22Rv1 (cell line): ENCODE data around the gene GREB1.

Experiments used
- ZFX ChIP-seq: fragments of 450-650 bp; IDR thresholded peaks from 2 replicates; pipeline ENCODE4 v1.6.1; 2017; ENCODE audit warnings: antibody characterized with exemption, borderline replicate concordance
- TF ChIP-seq, protein P1 (sequence below): fragments of 450-650 bp; IDR thresholded peaks from 2 replicates; pipeline ENCODE4 v1.5.1; 2017; ENCODE audit warnings: mild to moderate bottlenecking

GRCh38 chr2:11564816-11565567, 31.1 kb downstream of the GREB1 start:
- TF ChIP-seq, protein P1, sequence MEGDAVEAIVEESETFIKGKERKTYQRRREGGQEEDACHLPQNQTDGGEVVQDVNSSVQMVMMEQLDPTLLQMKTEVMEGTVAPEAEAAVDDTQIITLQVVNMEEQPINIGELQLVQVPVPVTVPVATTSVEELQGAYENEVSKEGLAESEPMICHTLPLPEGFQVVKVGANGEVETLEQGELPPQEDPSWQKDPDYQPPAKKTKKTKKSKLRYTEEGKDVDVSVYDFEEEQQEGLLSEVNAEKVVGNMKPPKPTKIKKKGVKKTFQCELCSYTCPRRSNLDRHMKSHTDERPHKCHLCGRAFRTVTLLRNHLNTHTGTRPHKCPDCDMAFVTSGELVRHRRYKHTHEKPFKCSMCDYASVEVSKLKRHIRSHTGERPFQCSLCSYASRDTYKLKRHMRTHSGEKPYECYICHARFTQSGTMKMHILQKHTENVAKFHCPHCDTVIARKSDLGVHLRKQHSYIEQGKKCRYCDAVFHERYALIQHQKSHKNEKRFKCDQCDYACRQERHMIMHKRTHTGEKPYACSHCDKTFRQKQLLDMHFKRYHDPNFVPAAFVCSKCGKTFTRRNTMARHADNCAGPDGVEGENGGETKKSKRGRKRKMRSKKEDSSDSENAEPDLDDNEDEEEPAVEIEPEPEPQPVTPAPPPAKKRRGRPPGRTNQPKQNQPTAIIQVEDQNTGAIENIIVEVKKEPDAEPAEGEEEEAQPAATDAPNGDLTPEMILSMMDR, result no peak
- TF ChIP-seq ZFX, result no peak
